Thoracic aorta (tissue), 2 donors: ENCODE data around the gene STIM2. TPM values are rescaled to one million over a fixed set of nuclear protein-coding genes. Genes with fewer than 3 reads are reported as not detected.
A peak's percentile ranks its signal among the peaks of the same experiment; 100 is the strongest.

Experiments used
- ATAC-seq: fragments of 150-250 bp; one replicate; pipeline ENCODE4 v1.8.0; 2017; ENCODE audit warnings: low read depth; ENCODE audit not compliant: insufficient number of reproducible peaks, low FRiP score
- DNase-seq: peaks from one replicate; pipeline ENCODE4 v3.0.0-alpha.2; 2020; ENCODE audit warnings: low spot score
- H3K27ac ChIP-seq, 2 donors: fragments of 200-600 bp; sonication (generic); 1 replicate in 1 of 2; 2 replicates in 1 of 2; pipeline ENCODE4 v1.5.1; 2016; ENCODE audit warnings: mild to moderate bottlenecking in 2 of 2, moderate library complexity in 2 of 2
- H3K27me3 ChIP-seq: fragments of 200-600 bp; sonication (generic); replicated peaks from 2 replicates; pipeline ENCODE4 v1.6.0; 2016; ENCODE audit warnings: mild to moderate bottlenecking; ENCODE audit not compliant: insufficient read depth
- H3K36me3 ChIP-seq: fragments of 200-600 bp; sonication (generic); one replicate; pipeline ENCODE4 v1.5.1; 2016
- H3K4me1 ChIP-seq, 2 donors: fragments of 200-600 bp; sonication (generic); 1 replicate in 1 of 2; 2 replicates in 1 of 2; pipeline versions ENCODE4 v1.5.1 to v1.6.0; 2016; ENCODE audit warnings: low read depth in 2 of 2, mild to moderate bottlenecking in 1 of 2; ENCODE audit not compliant: control insufficient read depth in 1 of 2
- H3K4me3 ChIP-seq: fragments of 200-600 bp; sonication (generic); 2 replicates; pipeline ENCODE4 v1.5.1; 2016; ENCODE audit warnings: mild to moderate bottlenecking
- H3K9me3 ChIP-seq: fragments of 200-600 bp; sonication (generic); 2 replicates; pipeline ENCODE4 v1.5.1; 2016
- CTCF ChIP-seq: fragments of 200-600 bp; sonication (generic); IDR thresholded peaks from one replicate; pipeline ENCODE4 v1.5.1; 2019; ENCODE audit warnings: antibody characterized with exemption
- total RNA-seq, 2 donors: library from RNA; depleted of rRNA; stranded (reverse); fragments of >200 nt; gene quantifications; one replicate each; pipeline versions ENCODE4 v1.1.0 to v1.2.3, GENCODE V29; 2016

STIM2 gene
- total RNA-seq, 2 donors from 2014 or later = 14.3 to 53.3 TPM

GRCh38 chr4:27010334-27010940, 149.8 kb downstream of the STIM2 start:
- peak; percentile 92 for TF ChIP-seq CTCF
- no peak overlapping the region for H3K27ac ChIP-seq
- H3K36me3 ChIP-seq = no peaks in the 10 kb centered on the region
- no peaks in the 10 kb centered on the region for H3K27me3 ChIP-seq
- ATAC-seq = peak; percentile 66
- H3K4me1 ChIP-seq = peaks cover 0 to 23% of the 10 kb centered on the region in 2 donors
- peak overlapping the region; percentile 34 for H3K4me3 ChIP-seq
- no peak for DNase-seq
- no peaks in the 10 kb centered on the region for H3K9me3 ChIP-seq

GRCh38 chr4:27011401-27011800, 150.8 kb downstream of the STIM2 start:
- DNase-seq (no peak), ATAC-seq (no peak)
- no peaks in the 10 kb centered on the region for H3K27me3 ChIP-seq
- no peaks in the 10 kb centered on the region for H3K9me3 ChIP-seq
- no peaks in the 10 kb centered on the region for H3K36me3 ChIP-seq
- no peak for TF ChIP-seq CTCF
- peaks cover 0 to 15% of the 10 kb centered on the region in 2 donors for H3K4me1 ChIP-seq
- H3K27ac ChIP-seq = no peak overlapping the region
- no peak overlapping the region for H3K4me3 ChIP-seq

GRCh38 chr4:27013012-27013411, 152.4 kb downstream of the STIM2 start:
- Histone ChIP-seq H3K4me1 (peaks cover 0 to 11% of the 10 kb centered on the region in 2 donors), H3K9me3 (no peaks in the 10 kb centered on the region), H3K36me3 (peaks cover 2% of the 10 kb centered on the region), H3K27me3 (no peaks in the 10 kb centered on the region), H3K4me3 (no peak overlapping the region), H3K27ac (no peak overlapping the region)
- no peak for TF ChIP-seq CTCF
- ATAC-seq (no peak), DNase-seq (no peak)

GRCh38 chr4:27016551-27016950, 155.9 kb downstream of the STIM2 start:
- TF ChIP-seq CTCF = no peak
- Histone ChIP-seq H3K9me3 (no peaks in the 10 kb centered on the region), H3K4me1 (no peaks in the 10 kb centered on the region), H3K27ac (no peak overlapping the region), H3K4me3 (no peak overlapping the region), H3K36me3 (peaks cover 3% of the 10 kb centered on the region), H3K27me3 (no peaks in the 10 kb centered on the region)
- no peak for ATAC-seq
- DNase-seq = no peak

GRCh38 chr4:27017623-27018022, 157.0 kb downstream of the STIM2 start:
- no peaks in the 10 kb centered on the region for H3K9me3 ChIP-seq
- H3K4me1 ChIP-seq = no peaks in the 10 kb centered on the region
- no peak overlapping the region for H3K27ac ChIP-seq
- no peaks in the 10 kb centered on the region for H3K27me3 ChIP-seq
- TF ChIP-seq CTCF = no peak
- no peak for ATAC-seq
- no peak overlapping the region for H3K4me3 ChIP-seq
- DNase-seq = no peak
- H3K36me3 ChIP-seq = peaks cover 6% of the 10 kb centered on the region
